HG03521 (cell line): ENCODE data around the gene ACTR10.

ENCODE experiments used
- ATAC-seq: cut with Tn5 transposase; IDR thresholded peaks from one replicate; pipeline ENCODE4 v1.9.1; 2021; ENCODE audit warnings: mild to moderate bottlenecking, moderate library complexity; ENCODE audit not compliant: unreplicated experiment

The ACTR10 gene

GRCh38 chr14:58199726-58200479 is at the start of gene ACTR10:
ACTR10 (plus strand) TSS chr14:58200149; CDS start chr14:58200218, 69 bp downstream.
- ATAC-seq, result peak; percentile 93

GRCh38 chr14:58150243-58150805 is 49.6 kb upstream of the ACTR10 start:
- ATAC-seq, result no peak

- peak; percentile 29 for ATAC-seq
Measured at GRCh38 chr14:58151133-58152013, 48.6 kb upstream of the ACTR10 start.

GRCh38 chr14:58152014-58152857 is 47.7 kb upstream of the ACTR10 start, which contains the start of gene ARMH4:
ARMH4 (minus strand) TSS chr14:58152213; CDS start chr14:58139358, 12,855 bp downstream.
- peak; percentile 92 for ATAC-seq

GRCh38 chr14:58160561-58160960 is 39.4 kb upstream of the ACTR10 start:
- ATAC-seq, result no peak

GRCh38 chr14:58166005-58166983 is 33.7 kb upstream of the ACTR10 start:
- no peak for ATAC-seq

GRCh38 chr14:58167057-58167456 is 32.9 kb upstream of the ACTR10 start:
- no peak for ATAC-seq

- ATAC-seq, result no peak
Measured at GRCh38 chr14:58167891-58168290, 32.1 kb upstream of the ACTR10 start.

GRCh38 chr14:58171090-58171489 is 28.9 kb upstream of the ACTR10 start:
- ATAC-seq, result peak; percentile 93

GRCh38 chr14:58177125-58177524 is 22.8 kb upstream of the ACTR10 start:
- ATAC-seq, result no peak

GRCh38 chr14:58189176-58189575 is 10.8 kb upstream of the ACTR10 start:
- ATAC-seq, result no peak

GRCh38 chr14:58191763-58192601 is 8.0 kb upstream of the ACTR10 start:
- no peak for ATAC-seq

GRCh38 chr14:58193542-58193941 is 6.4 kb upstream of the ACTR10 start:
- ATAC-seq, result no peak

GRCh38 chr14:58196198-58196597 is 3.8 kb upstream of the ACTR10 start:
- no peak for ATAC-seq

GRCh38 chr14:58198086-58198485 is 1.9 kb upstream of the ACTR10 start:
- ATAC-seq, result no peak

- peak; percentile 11 for ATAC-seq
Measured at GRCh38 chr14:58200480-58200841, 512 bp downstream of the ACTR10 start.

GRCh38 chr14:58200846-58201245 is 897 bp downstream of the ACTR10 start:
- no peak for ATAC-seq

GRCh38 chr14:58213176-58213575 is 13.2 kb downstream of the ACTR10 start:
- no peak for ATAC-seq
